Smooth muscle cell of the brain vasculature (primary cell): ENCODE data around the gene RASL10A.

ENCODE experiments used
- DNase-seq: peaks from one replicate; pipeline ENCODE4 v3.0.0-alpha.2; 2012; ENCODE audit warnings: low read depth, low spot score

RASL10A gene

DNA sequence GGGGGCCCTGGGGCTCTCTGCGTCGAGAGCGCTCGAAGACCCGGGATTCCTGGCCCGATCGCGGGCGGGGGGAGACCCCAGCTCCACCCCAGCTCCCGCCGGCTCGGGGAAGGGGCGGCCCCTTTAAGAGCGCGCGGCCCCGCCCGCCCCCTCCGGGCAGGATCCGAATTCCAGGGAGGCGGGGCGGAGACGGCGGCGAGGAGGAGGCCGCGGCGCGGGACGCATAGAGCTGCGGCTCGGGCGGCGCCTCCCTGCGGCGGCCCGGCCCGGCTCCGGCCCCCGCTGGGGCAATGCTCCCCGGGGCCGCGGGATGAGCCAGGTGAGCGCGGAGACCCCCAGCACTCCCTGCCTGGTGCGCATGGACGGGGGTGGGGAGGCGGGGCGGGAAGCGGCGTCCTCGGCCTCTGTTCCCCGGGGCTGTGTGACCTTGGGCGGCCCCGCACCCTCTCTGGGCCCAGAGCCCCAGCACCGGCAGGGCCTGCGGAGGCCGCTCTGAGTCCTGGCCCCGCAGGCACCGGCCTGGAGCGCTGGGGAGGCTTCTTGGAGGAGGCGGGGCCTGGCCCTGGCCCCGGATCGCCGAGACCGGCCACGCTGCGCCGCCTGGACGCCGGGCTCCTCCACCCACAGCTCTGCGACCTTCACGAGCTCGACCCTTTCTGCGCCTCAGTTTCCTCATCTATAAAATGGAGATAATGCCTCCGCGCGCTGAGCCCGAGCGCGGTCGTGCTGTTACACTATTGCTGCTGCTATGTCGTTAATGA lies 8.5 kb downstream of the RASL10A start:
- DNase-seq: no peak

DNA sequence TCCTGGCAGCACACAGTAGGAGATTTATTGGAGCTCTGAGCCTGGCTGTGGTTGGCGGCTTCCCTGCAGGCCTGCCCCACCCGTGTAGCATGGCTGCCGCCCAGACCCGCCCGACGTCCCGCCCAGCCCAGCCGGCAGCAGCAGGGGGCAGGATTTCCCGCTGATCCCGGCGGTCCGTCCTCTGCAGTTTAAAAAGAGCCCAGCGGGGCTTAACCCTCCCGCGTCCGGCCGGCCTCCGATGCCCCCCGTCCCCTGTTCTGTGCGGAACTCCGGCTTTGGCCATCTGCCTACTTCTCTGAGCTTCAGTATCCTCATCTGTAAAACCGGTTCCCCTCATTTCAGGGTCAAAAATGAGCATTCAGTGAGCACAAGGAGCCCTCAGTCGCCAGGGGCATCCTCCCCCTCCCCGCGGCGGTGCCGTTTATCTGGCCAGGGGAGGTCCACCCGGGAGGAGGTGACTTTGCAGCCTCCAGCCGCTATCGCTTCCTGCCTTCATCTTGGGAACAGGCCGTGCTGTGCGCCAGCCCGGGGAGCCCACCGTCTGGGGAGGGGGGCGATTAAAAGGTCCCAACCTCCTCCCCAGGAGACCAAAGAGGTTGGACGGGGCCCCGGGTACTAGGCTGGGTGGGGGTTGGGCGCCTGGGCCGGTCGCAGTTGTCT lies 9.2 kb downstream of the RASL10A start, which contains the start of gene GAS2L1:
Gene GAS2L1 (plus strand): TSS at position 476 of the 660 bp plus-strand sequence. CDS start 1,456 bp downstream, outside the sequence.
- DNase-seq: peak; percentile 67

DNA sequence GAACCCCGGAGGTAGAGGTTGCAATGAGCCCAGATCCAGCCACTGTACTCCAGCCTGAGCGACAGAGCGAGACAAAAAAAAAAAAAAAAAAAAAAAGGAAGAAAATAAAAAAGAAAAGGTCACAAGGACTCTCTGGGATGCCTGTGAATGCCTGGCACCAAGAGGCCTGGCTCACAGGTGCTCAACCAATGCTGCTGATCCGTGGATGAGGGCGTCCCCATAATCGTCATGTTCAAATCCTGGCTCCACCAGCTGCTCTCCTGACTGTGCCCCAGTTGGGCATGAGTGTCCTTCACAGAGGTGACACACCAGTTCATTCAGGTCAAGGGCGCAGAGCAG lies 9.7 kb downstream of the RASL10A start:
- no peak for DNase-seq

DNA sequence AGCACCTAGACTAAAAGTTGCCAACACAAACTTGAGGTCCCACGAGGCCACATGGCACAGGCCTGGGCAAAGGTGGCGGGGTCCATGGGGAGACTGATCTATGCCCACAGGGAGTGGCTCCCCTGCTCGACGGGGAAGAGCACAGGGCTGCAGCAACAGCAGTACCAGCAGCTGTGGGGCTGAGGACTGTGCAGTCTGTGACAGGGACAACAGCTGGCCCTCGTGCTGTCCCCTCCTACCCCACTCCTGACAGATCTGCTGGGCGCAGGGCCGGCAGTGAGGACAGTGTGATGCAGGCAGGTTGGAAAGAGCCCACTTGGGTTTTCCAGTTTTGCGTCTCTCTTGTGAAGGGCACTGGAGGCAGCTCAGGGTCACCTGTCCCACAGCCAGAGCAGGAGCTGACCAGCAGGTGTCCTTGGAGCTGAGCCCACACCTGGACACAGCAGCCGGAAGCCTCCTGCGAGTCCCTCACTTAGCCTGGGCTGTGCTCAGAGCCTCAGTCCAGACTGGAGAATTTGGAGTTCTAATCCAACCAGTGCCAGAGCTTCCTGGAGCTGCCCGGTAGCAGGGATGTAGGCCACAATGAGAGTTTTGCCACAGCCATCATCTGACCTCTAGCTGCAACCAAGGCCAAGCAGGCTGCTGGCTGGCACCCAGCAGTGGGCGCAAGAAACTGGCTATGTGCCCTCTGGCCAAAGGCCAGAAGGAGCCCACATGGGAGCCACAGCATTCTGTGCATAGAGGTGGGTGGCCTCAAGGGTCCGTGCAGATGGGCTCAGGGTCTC lies 12.6 kb downstream of the RASL10A start:
- DNase-seq: no peak

DNA sequence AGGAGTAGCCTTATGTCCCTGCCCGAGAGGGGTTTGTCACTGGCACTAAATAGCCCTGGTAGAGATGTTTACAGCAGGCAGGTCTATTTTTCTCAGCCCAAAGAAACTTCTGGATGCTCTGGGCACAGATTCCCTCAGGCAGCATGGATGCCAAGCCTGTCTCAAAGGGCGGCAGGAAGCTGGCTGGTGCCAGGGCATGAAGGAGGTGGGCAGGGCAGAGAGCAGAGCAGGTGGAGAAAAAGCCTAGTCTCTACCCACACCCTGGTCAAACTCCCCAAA lies 13.2 kb downstream of the RASL10A start:
- no peak for DNase-seq

DNA sequence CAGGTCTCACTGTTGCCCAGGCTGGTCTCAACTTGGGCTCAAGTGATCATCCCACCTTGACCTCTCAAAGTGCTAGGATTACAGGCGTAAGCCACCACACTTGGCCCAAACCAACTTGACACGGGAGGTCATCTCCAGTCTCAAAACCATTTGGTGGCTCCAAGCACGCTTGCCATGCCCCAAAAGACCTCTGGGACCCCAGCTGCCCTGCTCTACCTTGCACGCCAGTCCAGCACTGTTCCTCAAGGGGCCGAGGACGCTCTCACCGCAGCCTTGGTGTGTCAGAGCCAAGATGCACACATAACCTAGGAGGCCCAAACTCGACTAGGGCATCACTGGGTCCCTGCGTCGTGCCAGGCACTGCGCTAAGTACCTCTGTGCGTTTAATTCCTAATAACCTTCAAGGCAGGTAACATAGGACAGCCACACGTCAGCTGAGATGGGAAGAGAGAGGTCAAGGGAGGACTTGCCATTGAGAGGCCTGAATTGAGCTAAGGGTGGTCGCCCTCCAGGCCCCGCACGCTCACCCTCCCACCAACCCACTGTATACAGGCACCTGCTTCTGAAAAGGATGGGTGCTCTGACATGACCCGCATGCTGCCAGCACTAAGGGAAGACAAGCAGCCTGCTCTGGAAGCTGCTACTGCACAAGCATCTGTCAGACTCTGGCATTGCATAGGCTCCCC lies 13.6 kb downstream of the RASL10A start:
- no peak for DNase-seq

DNA sequence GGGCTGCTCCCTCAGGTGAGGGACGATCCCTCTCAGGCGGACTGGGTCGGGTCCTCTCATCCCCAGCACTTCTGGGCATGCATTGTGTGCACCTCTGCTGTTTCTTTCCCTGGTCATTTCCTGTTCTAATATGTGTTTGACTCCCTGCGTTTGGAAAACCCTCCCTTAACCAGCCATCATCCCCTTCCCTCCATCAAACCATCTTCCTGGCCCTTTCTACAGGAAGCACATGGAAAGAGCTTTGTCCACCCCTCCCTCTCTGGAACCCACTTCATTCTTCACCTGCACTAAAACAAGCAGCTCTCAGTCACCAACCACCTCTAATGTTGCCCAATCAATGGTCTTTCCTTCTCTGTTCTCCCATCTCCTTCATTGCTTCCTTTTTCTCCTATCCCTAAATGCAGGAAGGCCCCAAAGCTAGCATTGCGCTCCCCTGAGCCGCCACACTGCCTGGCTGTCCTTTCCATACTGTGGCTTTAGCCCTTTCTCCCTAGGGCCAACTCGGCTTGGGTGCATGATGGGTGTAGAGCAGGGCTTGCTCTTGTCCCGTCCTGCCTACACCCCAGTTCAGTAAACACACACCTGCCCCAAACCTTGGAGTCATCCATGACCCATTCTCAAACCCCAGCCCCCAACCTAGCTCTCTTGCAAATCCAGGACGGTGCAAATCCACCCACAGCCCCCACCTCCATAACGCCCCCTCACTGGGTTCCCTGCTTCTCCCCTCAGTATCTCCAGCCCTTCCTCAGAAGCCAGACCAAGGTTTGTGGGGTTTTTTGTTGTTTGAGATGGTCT lies 14.5 kb downstream of the RASL10A start:
- no peak for DNase-seq

DNA sequence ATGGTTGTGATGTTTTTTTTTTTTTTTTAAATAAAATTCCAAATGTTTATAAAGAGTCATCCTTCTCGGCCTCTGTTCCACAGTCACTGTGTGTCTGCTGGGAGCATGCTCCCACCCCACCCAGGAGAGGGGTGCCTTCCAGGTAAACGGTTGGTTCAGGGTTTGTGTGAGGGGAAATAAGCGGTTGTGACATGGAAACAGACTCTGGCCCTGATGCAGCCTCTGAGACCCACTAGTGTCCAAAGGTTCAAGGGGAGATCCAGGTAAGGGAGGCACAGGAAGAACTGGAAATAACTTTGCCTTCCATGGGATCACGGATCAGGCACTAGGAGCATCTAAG lies 15.1 kb downstream of the RASL10A start:
- no peak for DNase-seq

DNA sequence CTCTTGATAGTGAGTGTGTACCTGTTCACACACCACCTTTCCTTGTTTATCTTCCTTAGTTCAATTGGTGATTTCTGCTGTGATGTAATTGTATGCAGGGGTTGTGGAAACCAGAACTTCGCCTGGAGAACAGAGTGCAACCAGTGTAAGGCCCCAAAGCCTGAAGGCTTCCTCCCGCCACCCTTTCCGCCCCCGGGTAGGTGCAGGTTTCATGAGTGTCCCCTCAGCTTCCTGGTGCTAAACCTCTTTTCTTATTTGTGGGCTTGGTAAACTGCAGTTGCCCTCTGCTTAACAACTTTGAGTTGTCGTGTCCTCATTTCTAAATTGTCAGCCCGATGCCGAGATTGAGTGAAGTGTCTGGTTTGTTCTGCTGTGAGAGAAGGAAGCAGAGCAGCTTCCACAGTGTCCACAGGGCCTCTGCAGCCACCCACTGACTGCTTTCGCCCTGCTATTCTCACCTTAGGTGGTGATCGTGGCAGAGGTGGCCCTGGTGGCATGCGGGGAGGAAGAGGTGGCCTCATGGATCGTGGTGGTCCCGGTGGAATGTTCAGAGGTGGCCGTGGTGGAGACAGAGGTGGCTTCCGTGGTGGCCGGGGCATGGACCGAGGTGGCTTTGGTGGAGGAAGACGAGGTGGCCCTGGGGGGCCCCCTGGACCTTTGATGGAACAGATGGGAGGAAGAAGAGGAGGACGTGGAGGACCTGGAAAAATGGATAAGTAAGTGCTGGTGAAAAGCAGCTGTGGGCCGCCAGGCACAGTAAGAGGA lies 16.2 kb downstream of the RASL10A start:
- no peak for DNase-seq

DNA sequence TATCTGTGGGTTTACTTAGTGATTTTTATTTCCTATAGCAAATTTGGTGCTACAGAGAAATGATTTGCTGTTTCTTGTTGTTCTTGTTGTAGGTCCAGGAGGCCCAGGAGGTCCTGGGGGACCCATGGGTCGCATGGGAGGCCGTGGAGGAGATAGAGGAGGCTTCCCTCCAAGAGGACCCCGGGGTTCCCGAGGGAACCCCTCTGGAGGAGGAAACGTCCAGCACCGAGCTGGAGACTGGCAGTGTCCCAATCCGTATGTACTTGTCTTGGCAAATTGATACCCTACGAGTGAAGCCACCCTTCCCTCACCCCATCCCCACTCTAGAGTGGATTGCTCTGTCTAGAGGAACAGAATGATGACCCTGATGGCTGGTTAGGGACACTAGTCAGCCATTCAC lies 16.9 kb downstream of the RASL10A start:
- no peak for DNase-seq

DNA sequence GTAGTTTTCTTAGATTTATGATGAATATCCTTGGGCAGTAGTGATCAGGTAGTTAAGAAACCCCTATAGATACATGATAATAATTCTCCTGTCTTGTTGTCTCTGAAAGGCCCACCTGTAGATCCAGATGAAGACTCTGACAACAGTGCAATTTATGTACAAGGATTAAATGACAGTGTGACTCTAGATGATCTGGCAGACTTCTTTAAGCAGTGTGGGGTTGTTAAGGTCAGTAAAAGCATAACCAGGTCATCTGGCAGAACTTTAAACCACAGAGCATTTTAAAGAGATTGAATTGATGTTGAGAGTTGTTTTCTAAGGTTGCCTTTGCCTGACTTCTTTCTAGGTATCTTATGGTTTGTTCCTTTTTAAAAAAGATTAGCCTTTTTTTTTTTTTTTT lies 23.1 kb downstream of the RASL10A start:
- DNase-seq: no peak

DNA sequence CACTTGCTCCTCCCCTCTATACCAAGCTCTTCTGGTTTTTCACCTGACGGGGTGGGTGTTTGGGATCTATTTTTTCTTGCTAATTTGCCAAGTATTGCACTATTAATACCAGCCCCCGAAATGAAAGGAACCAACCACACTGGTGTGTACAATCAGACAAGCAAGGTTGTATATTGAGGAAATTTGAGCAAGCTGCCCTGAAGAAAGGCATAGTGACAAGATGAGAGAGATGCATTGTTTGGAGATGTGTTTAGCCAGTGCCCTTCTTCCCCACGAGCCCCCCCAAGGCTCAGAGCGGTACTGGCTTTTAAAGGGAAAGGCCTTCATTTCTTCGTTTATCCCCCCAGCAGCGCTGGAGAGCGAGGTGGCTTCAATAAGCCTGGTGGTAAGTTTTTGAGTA lies 24.3 kb downstream of the RASL10A start:
- no peak for DNase-seq

DNA sequence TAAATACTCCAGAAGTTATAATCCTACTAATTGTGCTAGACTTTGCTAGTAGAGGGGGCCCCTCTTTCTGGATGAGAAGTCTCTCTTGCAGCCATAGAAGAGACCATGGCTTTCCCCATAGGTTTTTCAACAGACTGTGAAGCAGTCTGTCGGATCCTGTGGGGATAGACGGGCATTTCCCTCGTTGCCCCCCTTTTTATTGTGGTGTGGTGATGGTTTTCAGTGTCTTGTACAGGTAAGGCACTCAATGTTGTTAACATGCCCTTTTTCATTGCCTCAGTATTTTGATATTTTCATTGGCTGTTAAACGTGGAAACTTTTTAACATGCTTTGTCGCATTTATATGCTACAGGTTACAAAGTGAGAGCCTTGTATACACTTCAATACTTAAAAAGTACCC lies 25.4 kb downstream of the RASL10A start:
- DNase-seq: no peak

DNA sequence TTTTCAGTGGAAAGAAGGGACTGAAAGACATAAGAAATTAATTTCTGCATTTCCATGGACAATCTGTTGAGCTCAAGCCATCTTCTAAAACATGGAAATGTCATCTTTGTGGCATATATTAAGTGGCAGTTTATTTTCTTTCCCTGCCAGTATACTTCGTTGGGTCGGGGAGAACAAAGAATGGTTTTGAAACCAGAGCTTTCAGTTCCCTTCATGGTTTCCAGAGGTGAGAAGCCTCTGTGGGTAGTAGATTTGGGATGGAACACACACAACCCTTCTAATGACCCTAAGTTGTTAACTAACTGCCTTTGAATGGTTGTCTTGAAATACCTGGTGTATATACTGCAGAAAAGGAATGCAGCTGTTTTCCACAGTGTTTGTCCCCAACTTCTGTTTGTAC lies 26.7 kb downstream of the RASL10A start:
- no peak for DNase-seq

DNA sequence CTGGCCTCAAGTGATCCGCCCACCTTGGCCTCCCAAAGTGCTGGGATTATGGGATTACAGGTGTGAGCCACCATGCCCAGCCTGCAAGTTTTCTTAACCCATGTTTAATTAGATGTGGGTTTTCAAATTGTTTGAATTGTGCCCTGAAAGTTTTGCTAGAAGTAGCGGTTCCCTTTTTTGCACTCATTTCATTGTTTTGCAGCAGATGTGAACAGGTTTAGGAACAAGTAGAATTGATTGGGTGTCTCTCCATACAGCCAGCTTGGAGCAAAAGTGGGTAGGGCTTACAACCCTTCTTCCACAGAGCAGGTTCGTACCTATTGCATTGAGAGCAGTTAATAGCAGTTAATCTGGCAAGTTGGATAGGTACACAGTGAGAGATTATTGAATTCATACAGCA lies 31.3 kb downstream of the RASL10A start:
- DNase-seq: no peak

DNA sequence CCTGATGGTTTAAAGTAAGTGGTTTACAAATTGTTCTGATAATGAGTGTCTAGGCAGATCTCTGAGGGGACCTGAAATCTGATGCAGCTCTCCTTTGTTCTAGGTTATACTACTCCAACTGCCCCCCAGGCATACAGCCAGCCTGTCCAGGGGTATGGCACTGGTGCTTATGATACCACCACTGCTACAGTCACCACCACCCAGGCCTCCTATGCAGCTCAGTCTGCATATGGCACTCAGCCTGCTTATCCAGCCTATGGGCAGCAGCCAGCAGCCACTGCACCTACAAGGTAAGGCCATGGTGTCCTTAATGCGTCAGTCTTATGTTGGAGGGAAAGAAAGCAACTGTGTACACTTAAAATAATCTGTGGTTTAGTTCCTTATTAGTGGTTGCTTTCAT lies 37.6 kb downstream of the RASL10A start:
- no peak for DNase-seq

DNA sequence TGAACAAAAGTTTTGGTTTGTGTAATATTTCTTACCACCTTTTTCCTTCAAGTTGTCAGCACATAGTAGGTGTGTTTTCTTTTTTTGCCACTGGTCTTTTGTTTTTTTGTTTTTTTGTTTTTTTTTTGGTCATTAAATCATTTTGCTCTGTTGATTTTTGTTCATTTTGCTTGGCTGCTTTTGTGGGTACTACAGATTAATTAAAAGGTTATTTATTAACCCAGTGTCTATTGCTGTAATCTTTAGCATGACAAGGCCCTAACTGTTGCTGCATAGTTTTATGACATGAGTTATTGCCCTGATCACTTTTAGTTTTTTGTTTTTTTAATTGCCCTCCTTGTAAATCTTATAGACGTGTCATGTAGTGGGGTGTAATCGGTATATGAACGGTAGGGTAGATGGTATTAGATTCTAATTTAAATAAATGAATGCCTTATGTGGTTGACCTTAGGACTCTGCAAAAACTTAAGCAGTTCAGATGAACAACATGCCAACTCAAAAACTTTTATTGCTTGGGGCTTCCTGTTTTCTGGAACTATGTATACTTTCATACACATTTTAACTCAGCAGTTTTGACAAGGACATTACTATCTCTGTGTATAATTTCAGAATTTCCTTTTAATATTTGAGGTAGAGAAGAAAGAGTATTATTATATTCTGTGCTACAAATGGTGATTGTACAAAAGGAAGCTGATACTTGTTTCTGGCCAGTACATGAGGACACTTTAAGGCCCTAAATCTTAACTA lies 39.5 kb downstream of the RASL10A start:
- no peak for DNase-seq

DNA sequence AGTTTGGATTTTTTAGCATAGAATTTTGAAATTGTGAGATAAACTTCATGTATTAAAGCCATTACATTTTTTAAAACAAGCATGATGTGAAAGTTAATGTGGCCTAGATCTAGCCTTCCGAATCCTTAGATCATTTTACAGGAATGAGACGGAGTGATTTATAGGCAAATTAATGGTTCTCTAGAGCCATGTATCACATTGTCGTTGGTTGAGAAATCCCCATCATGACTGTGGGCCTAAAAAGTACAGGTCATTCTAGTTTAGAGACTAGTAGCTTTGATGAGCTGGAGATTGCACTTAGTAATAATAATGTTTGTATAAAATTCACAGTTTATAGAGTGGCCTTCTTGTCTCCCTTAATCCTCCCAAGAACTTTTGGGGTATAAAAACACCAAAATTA lies 40.3 kb downstream of the RASL10A start:
- DNase-seq: no peak

DNA sequence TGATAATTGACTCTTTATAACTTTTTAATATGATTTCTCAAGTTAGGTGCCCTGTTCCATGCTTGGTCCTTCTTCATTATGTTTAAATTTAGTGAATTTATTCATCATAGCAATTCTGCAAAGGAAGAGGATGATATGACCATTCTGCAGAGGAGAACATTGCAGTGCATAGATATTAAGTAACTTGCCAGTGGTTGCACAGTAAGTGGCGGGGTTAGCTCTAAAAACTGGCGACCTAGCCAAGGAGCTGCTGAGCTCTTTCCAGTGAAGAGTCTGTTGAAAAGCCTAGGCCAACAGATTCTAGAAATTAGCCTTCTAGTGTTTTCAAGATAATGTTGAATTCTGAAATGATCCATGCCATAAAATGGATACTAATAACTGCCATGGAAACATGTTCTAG lies 42.9 kb downstream of the RASL10A start:
- DNase-seq: no peak
